Body of pancreas (tissue), 4 donors: ENCODE results near the gene MPP1. TPM values are rescaled to one million over a fixed set of nuclear protein-coding genes. Genes with fewer than 3 reads are reported as not detected.
"Not testable (repeated sequence)": the region's sequence is repeated elsewhere in the genome, so short reads cannot be mapped to it uniquely, and the experiment has no call there.

Experiments used
- ATAC-seq: fragments of 150-250 bp; one replicate; pipeline ENCODE4 v1.9.1; 2016
- DNase-seq, 4 donors: peaks; one replicate each; pipeline ENCODE4 v3.0.0-alpha.2; 2019
- H3K27ac ChIP-seq, 4 donors: fragments of 200-600 bp; sonication (generic); 1 replicate in 3 of 4; 2 replicates in 1 of 4; pipeline versions ENCODE4 v1.5.1 to v1.6.1; 2016 to 2019; ENCODE audit warnings: mild to moderate bottlenecking in 1 of 4, mixed read lengths in 1 of 4, moderate library complexity in 1 of 4
- H3K27me3 ChIP-seq, 2 donors: fragments of 200-600 bp; sonication (generic); one replicate each; pipeline ENCODE4 v1.6.0; 2016; ENCODE audit warnings: mild to moderate bottlenecking in 1 of 2
- H3K36me3 ChIP-seq, 2 donors: fragments of 200-600 bp; sonication (generic); replicated peaks in 1 of 2; 2 replicates each; pipeline ENCODE4 v1.5.1; 2016; ENCODE audit warnings: low read depth in 2 of 2; ENCODE audit not compliant: insufficient read depth in 1 of 2
- H3K4me1 ChIP-seq: fragments of 200-600 bp; sonication (generic); one replicate; pipeline ENCODE4 v1.6.0; 2016
- H3K4me3 ChIP-seq, 2 donors: fragments of 200-600 bp; sonication (generic); 1 replicate in 1 of 2; 2 replicates in 1 of 2; pipeline ENCODE4 v1.5.1; 2016 to 2019
- H3K9me3 ChIP-seq, 3 donors: fragments of 200-600 bp; sonication (generic); 1 replicate in 2 of 3; 2 replicates in 1 of 3; pipeline ENCODE4 v1.5.1; 2016
- POLR2A ChIP-seq, 3 donors: fragments of 450-650 bp; IDR thresholded peaks; one replicate each; pipeline ENCODE4 v1.6.1; 2016; ENCODE audit warnings: antibody characterized with exemption in 3 of 3, mild to moderate bottlenecking in 2 of 3
- WGBS, 2 donors: methylation state at CpG; one replicate each; pipeline ENCODE4 v1.1.5; 2017; 5-methylcytosine and 5-hydroxymethylcytosine counted together
- intact Hi-C: fragments of 100-400 bp; cut with DNase I; formaldehyde crosslinking; loops from one replicate; pipeline ENCODE4 v1.15.1; 2023
- total RNA-seq, 2 donors: library from RNA; depleted of rRNA; stranded (reverse); fragments of >200 nt; gene quantifications; one replicate each; pipeline ENCODE4 v1.1.0, GENCODE V29; 2016
- TF ChIP-seq, protein P1 (sequence below), 7 experiments: fragments of 450-650 bp in 4 of 7; fragments of 200-600 bp in 3 of 7; sonication (generic) in 3 of 7; IDR thresholded peaks; one replicate each; pipeline ENCODE4 v1.5.1; 2016 to 2019; ENCODE audit warnings: antibody characterized with exemption in 7 of 7

The MPP1 gene
- total RNA-seq, 2 donors from 2014 or later = 24.9 to 31.6 TPM

DNA sequence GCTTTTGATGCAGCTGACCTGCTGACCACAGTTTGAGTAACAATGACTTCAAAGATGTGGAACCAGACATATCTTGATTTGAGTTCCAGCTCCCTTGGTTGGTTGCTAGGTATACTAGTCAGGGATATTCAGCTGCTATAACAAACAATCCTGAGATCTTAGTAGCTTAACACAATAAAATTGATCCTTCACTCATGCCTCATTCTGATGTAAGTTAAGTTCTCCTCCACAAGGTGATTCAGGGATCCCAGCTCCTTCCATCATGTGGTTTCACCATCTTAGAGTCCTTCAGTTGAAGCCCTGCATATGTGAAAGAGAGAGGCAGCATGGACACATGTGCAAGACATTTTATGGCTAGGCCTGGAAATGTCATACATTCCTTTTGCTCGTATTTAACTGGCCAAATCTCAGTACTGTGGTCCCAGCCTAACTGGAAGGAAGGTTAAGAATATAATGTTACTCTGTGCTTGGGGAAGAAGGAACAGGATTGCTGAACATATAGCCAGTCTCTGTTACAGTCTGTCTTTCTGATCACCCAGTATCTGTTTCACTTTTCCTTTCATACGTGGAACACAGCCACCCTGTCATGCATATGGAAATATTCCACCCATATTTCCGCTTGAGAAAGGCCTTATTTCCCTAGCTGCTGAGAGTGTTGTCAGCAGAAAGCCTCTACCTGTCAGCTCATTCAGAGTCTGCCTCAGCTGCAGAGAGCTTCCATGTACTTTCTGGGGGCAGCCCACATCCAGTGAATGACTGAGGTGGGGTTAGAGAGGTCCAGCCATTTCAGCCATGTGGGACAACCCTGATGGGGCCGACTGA is 22.1 kb upstream of the MPP1 start:
- Histone ChIP-seq H3K9me3 (no peaks in the 10 kb centered on the region), H3K4me3 (no peak overlapping the region), H3K4me1 (no peaks in the 10 kb centered on the region), H3K36me3 (no peaks in the 10 kb centered on the region), H3K27me3 (no peaks in the 10 kb centered on the region), H3K27ac (no peak overlapping the region)
- WGBS, 2 donors = 58 to 63% methylated on average over 3 to 4 of the region's 4 CpGs
- DNase-seq (no peak), ATAC-seq (no peak)
- intact Hi-C loops = no loop called here
- TF ChIP-seq, protein P1, sequence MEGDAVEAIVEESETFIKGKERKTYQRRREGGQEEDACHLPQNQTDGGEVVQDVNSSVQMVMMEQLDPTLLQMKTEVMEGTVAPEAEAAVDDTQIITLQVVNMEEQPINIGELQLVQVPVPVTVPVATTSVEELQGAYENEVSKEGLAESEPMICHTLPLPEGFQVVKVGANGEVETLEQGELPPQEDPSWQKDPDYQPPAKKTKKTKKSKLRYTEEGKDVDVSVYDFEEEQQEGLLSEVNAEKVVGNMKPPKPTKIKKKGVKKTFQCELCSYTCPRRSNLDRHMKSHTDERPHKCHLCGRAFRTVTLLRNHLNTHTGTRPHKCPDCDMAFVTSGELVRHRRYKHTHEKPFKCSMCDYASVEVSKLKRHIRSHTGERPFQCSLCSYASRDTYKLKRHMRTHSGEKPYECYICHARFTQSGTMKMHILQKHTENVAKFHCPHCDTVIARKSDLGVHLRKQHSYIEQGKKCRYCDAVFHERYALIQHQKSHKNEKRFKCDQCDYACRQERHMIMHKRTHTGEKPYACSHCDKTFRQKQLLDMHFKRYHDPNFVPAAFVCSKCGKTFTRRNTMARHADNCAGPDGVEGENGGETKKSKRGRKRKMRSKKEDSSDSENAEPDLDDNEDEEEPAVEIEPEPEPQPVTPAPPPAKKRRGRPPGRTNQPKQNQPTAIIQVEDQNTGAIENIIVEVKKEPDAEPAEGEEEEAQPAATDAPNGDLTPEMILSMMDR (IDR thresholded peaks at IDR 0.05) = no peak
- TF ChIP-seq POLR2A (IDR thresholded peaks at IDR 0.05) = no peak

DNA sequence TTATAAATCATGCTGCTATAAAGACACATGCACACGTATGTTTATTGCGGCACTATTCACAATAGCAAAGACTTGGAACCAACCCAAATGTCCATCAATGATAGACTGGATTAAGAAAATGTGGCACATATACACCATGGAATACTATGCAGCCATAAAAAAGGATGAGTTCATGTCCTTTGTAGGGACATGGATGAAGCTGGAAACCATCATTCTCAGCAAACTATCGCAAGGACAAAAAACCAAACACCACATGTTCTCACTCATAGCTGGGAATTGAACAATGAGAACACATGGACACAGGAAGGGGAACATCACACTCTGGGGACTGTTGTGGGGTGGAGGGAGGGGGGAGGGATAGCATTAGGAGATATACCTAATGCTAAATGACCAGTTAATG is 20.3 kb upstream of the MPP1 start:
- H3K36me3 ChIP-seq, ATAC-seq, H3K4me1 ChIP-seq, H3K4me3 ChIP-seq, H3K27me3 ChIP-seq, intact Hi-C loops, H3K27ac ChIP-seq, H3K9me3 ChIP-seq, DNase-seq: not testable (repeated sequence)
- no CpG with 5 or more reads among the region's 3 CpGs for WGBS, 2 donors

DNA sequence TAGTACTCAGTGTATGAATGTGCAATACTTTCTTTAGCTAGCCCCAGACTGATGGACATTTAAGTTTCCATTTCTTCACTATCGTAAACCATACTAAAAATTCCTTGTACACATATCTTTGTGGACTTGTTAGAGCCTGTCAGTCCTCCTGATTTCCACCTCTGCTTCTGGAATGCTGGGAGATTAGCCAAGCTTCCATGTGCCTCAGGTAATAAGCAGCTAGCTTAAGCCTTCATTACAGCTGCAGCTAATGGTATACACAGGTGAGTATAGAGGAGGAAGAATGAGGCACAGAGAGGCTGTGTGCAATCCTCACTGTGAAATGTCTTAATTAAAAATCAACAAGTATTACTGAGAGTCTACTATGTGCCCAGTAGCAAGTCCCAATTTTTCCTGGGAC is 19.4 kb upstream of the MPP1 start:
- intact Hi-C loops = no loop called here
- 36 to 42% methylated on average over 1 of the region's 1 CpG for WGBS, 2 donors
- ATAC-seq = no peak
- Histone ChIP-seq H3K27ac (no peak overlapping the region), H3K27me3 (no peaks in the 10 kb centered on the region), H3K4me1 (no peaks in the 10 kb centered on the region), H3K36me3 (no peaks in the 10 kb centered on the region), H3K4me3 (no peak overlapping the region), H3K9me3 (no peaks in the 10 kb centered on the region)
- no peak for DNase-seq
- TF ChIP-seq, protein P1 (IDR thresholded peaks at IDR 0.05) = no peak
- no peak for TF ChIP-seq POLR2A (IDR thresholded peaks at IDR 0.05)

DNA sequence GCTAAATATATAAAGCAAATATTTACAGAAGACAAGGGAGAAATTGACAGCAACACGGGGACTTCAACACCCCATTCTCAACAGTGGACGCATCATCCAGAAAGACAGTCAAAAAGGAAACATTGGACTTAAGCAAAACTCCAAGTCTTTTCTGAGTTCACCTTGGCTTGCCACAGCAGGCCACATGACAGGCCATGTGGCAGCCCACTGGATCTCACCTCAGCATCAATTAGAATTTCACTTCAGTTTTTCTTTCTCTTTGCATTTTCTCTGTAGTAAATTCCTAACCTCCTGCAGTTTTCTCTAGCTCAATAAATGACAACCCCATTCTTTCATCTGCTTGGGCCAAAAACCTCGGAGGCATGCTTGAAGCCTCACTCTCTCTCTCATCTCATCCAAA is 16.7 kb upstream of the MPP1 start:
- no peaks in the 10 kb centered on the region for H3K27me3 ChIP-seq
- H3K4me3 ChIP-seq = no peak overlapping the region
- ATAC-seq = no peak
- TF ChIP-seq, protein P1 (IDR thresholded peaks at IDR 0.05) = no peak
- TF ChIP-seq POLR2A (IDR thresholded peaks at IDR 0.05) = no peak
- DNase-seq = no peak
- H3K27ac ChIP-seq = no peak overlapping the region
- H3K9me3 ChIP-seq = no peaks in the 10 kb centered on the region
- H3K36me3 ChIP-seq = no peaks in the 10 kb centered on the region
- 74% methylated on average over 3 of the region's 3 CpGs for WGBS, 2 donors
- no peaks in the 10 kb centered on the region for H3K4me1 ChIP-seq
- intact Hi-C loops = no loop called here

DNA sequence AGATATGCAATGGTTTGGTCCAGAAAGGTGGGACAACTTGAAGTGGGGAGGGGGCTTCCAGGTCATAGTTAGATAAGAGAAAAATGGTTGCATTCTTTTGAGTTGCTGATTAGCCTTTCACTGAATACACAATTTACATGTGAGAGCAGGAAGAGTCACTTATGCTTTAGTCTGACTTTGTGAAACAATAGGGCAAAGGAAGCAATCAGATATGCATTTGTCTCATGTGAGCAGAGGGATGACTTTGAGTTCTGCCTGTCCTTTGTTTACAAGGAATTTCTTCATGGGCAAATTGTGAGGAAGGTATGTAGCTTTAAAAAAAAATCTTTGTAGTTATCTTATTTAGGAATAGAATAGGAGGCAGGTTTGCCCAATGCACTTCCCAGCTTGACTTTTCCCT is 16.2 kb upstream of the MPP1 start:
- no peaks in the 10 kb centered on the region for H3K36me3 ChIP-seq
- H3K4me3 ChIP-seq = no peak overlapping the region
- no peak overlapping the region for H3K27ac ChIP-seq
- TF ChIP-seq, protein P1 (IDR thresholded peaks at IDR 0.05) = no peak
- no peak for TF ChIP-seq POLR2A (IDR thresholded peaks at IDR 0.05)
- no peaks in the 10 kb centered on the region for H3K27me3 ChIP-seq
- no peaks in the 10 kb centered on the region for H3K4me1 ChIP-seq
- no peak for DNase-seq
- no peaks in the 10 kb centered on the region for H3K9me3 ChIP-seq
- intact Hi-C loops = no loop called here
- no peak for ATAC-seq
